ENCODE measurements around the gene ITGB3.
"Not testable (repeated sequence)": the region's sequence is repeated elsewhere in the genome, so short reads cannot be mapped to it uniquely, and the experiment has no call there.

Gene ITGB3

GRCh38 chr17:47265983-47266541 is 12.4 kb downstream of the ITGB3 start:
- no peaks in the 10 kb centered on the region for H3K36me3 ChIP-seq (ENCODE audit: control insufficient read depth in 4 of 4, insufficient read depth in 4 of 4, low read length in 3 of 4)
- H3K4me1 ChIP-seq (ENCODE audit: control extremely low read depth in 1 of 4, control insufficient read depth in 4 of 4, insufficient read depth in 4 of 4, low read length in 3 of 4) = no peaks in the 10 kb centered on the region
- H3K4me3 ChIP-seq (ENCODE audit: control insufficient read depth in 1 of 7, extremely low read depth in 1 of 7, insufficient read depth in 4 of 7, low read depth in 2 of 7, low read length in 6 of 7) = no peak overlapping the region
- ChIA-PET CTCF (no interaction called here), POLR2A (no interaction called here)
- H3K27me3 ChIP-seq (replicated peaks in 2 of 5; ENCODE audit: control insufficient read depth in 4 of 5, insufficient read depth in 5 of 5, low read length in 4 of 5) = no peaks in the 10 kb centered on the region
- no peak overlapping the region for H3K27ac ChIP-seq (ENCODE audit: insufficient read depth in 1 of 2, low read depth in 1 of 2, low read length in 2 of 2, poor library complexity in 1 of 2, severe bottlenecking in 2 of 2)
- DNase-seq = no peak
- peaks cover 0 to 4% (median 0%) of the 10 kb centered on the region in 5 experiments for H3K9me3 ChIP-seq (ENCODE audit: control extremely low read depth in 1 of 5, control insufficient read depth in 4 of 5, insufficient read depth in 2 of 5, low read depth in 1 of 5, low read length in 4 of 5)
- WGBS (ENCODE audit: insufficient coverage) = 100% methylated on average over 2 of the region's 2 CpGs

DNA sequence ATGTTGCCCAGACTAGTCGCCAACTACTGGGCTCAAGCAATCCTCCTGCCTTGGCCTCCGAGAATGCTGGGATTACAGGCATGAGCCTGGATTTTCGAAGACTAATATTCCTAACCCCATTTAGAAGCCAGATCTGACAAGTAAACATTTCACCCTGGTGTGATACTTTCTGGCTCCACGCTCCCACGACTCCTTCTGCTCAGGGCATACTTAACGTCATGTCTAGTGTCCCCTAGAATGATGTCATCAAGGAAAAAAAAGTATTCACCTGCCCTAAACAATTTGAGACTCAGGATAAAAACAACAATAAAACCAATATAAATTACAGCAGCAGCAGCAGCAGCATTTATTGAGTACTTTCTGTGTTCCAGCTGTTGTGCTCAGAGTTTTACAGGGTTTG is 13.2 kb downstream of the ITGB3 start:
- Histone ChIP-seq H3K27ac (ENCODE audit: insufficient read depth in 1 of 2, low read depth in 1 of 2, low read length in 2 of 2, poor library complexity in 1 of 2, severe bottlenecking in 2 of 2) (no peak overlapping the region), H3K27me3 (replicated peaks in 2 of 5; ENCODE audit: control insufficient read depth in 4 of 5, insufficient read depth in 5 of 5, low read length in 4 of 5) (no peaks in the 10 kb centered on the region), H3K4me1 (ENCODE audit: control extremely low read depth in 1 of 4, control insufficient read depth in 4 of 4, insufficient read depth in 4 of 4, low read length in 3 of 4) (no peaks in the 10 kb centered on the region), H3K36me3 (ENCODE audit: control insufficient read depth in 4 of 4, insufficient read depth in 4 of 4, low read length in 3 of 4) (no peaks in the 10 kb centered on the region), H3K9me3 (ENCODE audit: control extremely low read depth in 1 of 5, control insufficient read depth in 4 of 5, insufficient read depth in 2 of 5, low read depth in 1 of 5, low read length in 4 of 5) (peaks cover 0 to 4% (median 0%) of the 10 kb centered on the region in 5 experiments), H3K4me3 (ENCODE audit: control insufficient read depth in 1 of 7, extremely low read depth in 1 of 7, insufficient read depth in 4 of 7, low read depth in 2 of 7, low read length in 6 of 7) (no peak overlapping the region)
- WGBS (ENCODE audit: insufficient coverage) = 95% methylated on average over 6 of the region's 6 CpGs
- CTCF ChIA-PET = no interaction called here
- POLR2A ChIA-PET = no interaction called here
- no peak for DNase-seq

DNA sequence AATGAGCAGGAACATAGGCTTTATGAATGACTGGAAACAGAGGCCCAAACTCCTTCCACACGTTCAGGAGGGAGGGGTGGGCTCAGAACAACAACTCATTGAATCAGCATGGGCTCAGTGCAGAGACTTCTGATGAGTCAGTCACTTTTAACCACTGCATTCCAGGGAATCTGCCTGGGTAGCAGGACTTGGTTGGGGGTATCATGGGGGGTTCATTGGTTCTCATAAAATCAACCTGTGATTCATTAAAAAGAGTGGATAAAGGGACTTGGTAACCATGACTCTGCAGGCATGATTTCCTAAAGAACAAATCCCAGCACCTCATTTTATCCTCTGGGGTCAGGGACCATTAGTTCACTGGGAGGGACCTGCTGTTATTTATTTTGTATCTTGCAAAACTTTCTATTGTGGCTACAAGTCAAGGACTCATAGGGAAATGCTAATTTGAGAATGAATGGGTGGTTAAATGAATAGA is 13.8 kb downstream of the ITGB3 start:
- Histone ChIP-seq H3K27ac (ENCODE audit: insufficient read depth in 1 of 2, low read depth in 1 of 2, low read length in 2 of 2, poor library complexity in 1 of 2, severe bottlenecking in 2 of 2) (no peak overlapping the region), H3K9me3 (ENCODE audit: control extremely low read depth in 1 of 5, control insufficient read depth in 4 of 5, insufficient read depth in 2 of 5, low read depth in 1 of 5, low read length in 4 of 5) (peaks cover 0 to 4% (median 0%) of the 10 kb centered on the region in 5 experiments), H3K36me3 (ENCODE audit: control insufficient read depth in 4 of 4, insufficient read depth in 4 of 4, low read length in 3 of 4) (no peaks in the 10 kb centered on the region), H3K4me1 (ENCODE audit: control extremely low read depth in 1 of 4, control insufficient read depth in 4 of 4, insufficient read depth in 4 of 4, low read length in 3 of 4) (no peaks in the 10 kb centered on the region), H3K27me3 (replicated peaks in 2 of 5; ENCODE audit: control insufficient read depth in 4 of 5, insufficient read depth in 5 of 5, low read length in 4 of 5) (no peaks in the 10 kb centered on the region), H3K4me3 (ENCODE audit: control insufficient read depth in 1 of 7, extremely low read depth in 1 of 7, insufficient read depth in 4 of 7, low read depth in 2 of 7, low read length in 6 of 7) (no peak overlapping the region)
- no peak for DNase-seq
- WGBS (ENCODE audit: insufficient coverage) = 80% methylated on average over 1 of the region's 1 CpG
- ChIA-PET CTCF (no interaction called here), POLR2A (no interaction called here)

DNA sequence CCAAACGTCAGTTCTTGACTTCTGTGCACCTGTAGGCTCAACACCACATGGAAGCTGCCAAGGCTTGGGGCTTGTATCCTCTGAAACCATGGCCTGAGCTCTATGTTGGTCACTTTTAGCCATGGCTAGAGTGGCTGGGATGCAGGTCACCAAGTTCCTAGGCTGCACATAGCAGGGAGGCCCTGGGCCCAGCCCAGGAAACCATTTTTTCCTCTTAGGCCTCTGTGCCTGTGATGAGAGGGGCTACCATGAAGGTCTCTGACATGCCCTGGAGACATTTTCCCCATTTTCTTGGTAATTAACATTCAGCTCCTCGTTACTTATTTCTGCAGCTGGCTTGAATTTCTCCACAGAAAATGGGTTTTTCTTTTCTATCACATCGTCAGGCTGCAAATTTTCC is 15.3 kb downstream of the ITGB3 start:
- H3K4me3 ChIP-seq (ENCODE audit: control insufficient read depth in 1 of 7, extremely low read depth in 1 of 7, insufficient read depth in 4 of 7, low read depth in 2 of 7, low read length in 6 of 7); H3K27ac ChIP-seq (ENCODE audit: insufficient read depth in 1 of 2, low read depth in 1 of 2, low read length in 2 of 2, poor library complexity in 1 of 2, severe bottlenecking in 2 of 2); CTCF ChIA-PET; H3K9me3 ChIP-seq (ENCODE audit: control extremely low read depth in 1 of 5, control insufficient read depth in 4 of 5, insufficient read depth in 2 of 5, low read depth in 1 of 5, low read length in 4 of 5); H3K27me3 ChIP-seq (replicated peaks in 2 of 5; ENCODE audit: control insufficient read depth in 4 of 5, insufficient read depth in 5 of 5, low read length in 4 of 5); H3K4me1 ChIP-seq (ENCODE audit: control extremely low read depth in 1 of 4, control insufficient read depth in 4 of 4, insufficient read depth in 4 of 4, low read length in 3 of 4); DNase-seq; H3K36me3 ChIP-seq (ENCODE audit: control insufficient read depth in 4 of 4, insufficient read depth in 4 of 4, low read length in 3 of 4); POLR2A ChIA-PET: not testable (repeated sequence)
- WGBS (ENCODE audit: insufficient coverage) = 95% methylated on average over 3 of the region's 3 CpGs

DNA sequence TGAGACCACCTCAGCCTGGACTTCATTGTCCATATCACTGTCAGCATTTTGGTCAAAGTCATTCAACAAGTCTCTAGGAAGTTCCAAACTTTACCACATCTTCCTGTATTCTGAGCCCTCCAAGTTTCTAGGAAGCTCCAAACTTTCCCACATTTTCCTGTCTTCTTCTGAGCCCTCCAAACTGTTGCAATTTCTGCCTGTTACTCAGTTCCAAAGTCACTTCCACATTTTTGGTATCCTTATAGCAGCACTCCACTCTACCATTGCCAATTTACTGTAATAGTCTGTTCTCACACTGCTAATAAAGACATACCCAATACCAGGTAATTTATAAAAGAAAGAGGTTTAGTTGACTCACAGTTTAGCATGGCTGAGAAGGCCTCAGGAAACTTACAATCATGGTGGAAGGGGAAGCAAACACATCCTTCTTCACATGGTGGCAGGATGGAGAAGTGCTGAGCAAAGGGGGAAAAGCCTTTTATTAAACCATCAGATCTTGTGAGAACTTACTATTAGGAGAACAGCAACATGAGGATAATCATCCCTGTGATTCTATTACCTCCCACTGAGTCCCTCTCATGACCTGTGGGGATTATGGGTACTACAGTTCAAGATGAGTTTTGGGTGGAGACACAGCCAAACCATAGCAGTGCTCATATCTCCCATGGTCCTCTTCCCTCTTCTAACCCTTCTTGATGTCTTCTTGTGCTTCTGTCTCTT is 16.1 kb downstream of the ITGB3 start:
- POLR2A ChIA-PET; H3K27ac ChIP-seq (ENCODE audit: insufficient read depth in 1 of 2, low read depth in 1 of 2, low read length in 2 of 2, poor library complexity in 1 of 2, severe bottlenecking in 2 of 2); H3K27me3 ChIP-seq (replicated peaks in 2 of 5; ENCODE audit: control insufficient read depth in 4 of 5, insufficient read depth in 5 of 5, low read length in 4 of 5); H3K9me3 ChIP-seq (ENCODE audit: control extremely low read depth in 1 of 5, control insufficient read depth in 4 of 5, insufficient read depth in 2 of 5, low read depth in 1 of 5, low read length in 4 of 5); CTCF ChIA-PET; H3K36me3 ChIP-seq (ENCODE audit: control insufficient read depth in 4 of 4, insufficient read depth in 4 of 4, low read length in 3 of 4); H3K4me1 ChIP-seq (ENCODE audit: control extremely low read depth in 1 of 4, control insufficient read depth in 4 of 4, insufficient read depth in 4 of 4, low read length in 3 of 4); H3K4me3 ChIP-seq (ENCODE audit: control insufficient read depth in 1 of 7, extremely low read depth in 1 of 7, insufficient read depth in 4 of 7, low read depth in 2 of 7, low read length in 6 of 7); DNase-seq: not testable (repeated sequence)

DNA sequence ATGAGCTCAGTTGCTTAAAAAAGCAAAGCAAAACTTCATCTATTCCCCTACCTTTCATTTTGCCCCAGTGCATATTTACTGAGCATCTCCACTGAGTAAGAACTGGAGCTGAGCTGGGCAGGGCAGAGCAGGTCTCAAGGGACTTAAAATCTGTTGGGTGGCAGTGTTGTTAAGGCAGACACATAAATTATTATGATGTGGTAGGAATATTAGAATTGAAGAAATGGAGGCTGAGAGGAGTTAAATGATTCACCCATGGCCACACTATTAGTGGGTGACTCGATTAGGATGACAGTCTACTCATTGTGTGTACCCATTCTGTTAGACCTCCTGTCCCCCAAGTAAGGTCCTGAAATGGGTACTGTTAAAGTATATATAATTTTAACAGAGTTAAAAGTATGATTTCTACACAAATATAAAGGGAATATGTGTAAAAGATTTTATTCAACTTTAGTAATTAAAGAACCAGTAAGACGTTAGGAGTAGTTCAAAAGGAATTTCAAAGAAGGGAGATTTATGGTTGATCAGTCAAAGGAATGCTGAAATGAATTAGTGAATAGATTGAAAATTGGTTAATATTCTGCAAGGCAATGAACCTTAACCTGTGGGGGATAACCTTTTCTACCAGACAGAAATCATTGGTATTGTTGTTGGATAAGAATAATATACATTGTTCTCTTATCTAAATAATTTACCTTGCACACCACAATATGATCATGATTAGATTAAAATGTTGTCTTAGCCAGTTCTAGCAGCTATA is 17.5 kb downstream of the ITGB3 start:
- POLR2A ChIA-PET = interaction anchor here (0.6 kb wide), 1 partner anchor 8 kb away, joined by 3 read pairs; no protein-coding TSS in a partner anchor
- Histone ChIP-seq H3K27me3 (replicated peaks in 2 of 5; ENCODE audit: control insufficient read depth in 4 of 5, insufficient read depth in 5 of 5, low read length in 4 of 5) (peaks cover 0 to 2% (median 0%) of the 10 kb centered on the region in 5 experiments), H3K4me3 (ENCODE audit: control insufficient read depth in 1 of 7, extremely low read depth in 1 of 7, insufficient read depth in 4 of 7, low read depth in 2 of 7, low read length in 6 of 7) (no peak overlapping the region), H3K27ac (ENCODE audit: insufficient read depth in 1 of 2, low read depth in 1 of 2, low read length in 2 of 2, poor library complexity in 1 of 2, severe bottlenecking in 2 of 2) (no peak overlapping the region), H3K4me1 (ENCODE audit: control extremely low read depth in 1 of 4, control insufficient read depth in 4 of 4, insufficient read depth in 4 of 4, low read length in 3 of 4) (no peaks in the 10 kb centered on the region), H3K9me3 (ENCODE audit: control extremely low read depth in 1 of 5, control insufficient read depth in 4 of 5, insufficient read depth in 2 of 5, low read depth in 1 of 5, low read length in 4 of 5) (peaks cover 0 to 4% (median 0%) of the 10 kb centered on the region in 5 experiments), H3K36me3 (ENCODE audit: control insufficient read depth in 4 of 4, insufficient read depth in 4 of 4, low read length in 3 of 4) (no peaks in the 10 kb centered on the region)
- WGBS (ENCODE audit: insufficient coverage) = no CpG with 5 or more reads among the region's 2 CpGs
- DNase-seq = no peak
- CTCF ChIA-PET = no interaction called here

DNA sequence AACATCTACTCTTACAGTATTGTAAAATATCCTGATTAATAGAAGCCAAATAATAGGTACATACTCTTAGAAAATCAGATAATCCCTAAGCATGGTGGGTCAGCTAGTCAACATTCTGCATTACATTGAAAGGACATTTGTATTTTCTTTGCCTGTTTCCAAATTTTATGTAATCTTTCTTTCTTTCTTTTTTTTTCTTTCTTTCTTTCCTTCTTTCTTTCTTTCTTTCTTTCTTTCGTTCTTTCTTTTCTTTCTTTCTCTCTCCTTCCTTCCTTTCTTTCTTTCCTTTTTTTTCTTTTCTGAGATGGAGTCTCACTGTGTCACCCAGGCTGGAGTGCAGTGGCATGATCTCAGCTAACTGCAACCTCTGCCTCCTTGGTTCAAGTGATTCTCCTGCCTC is 18.9 kb downstream of the ITGB3 start:
- Histone ChIP-seq H3K4me3 (ENCODE audit: control insufficient read depth in 1 of 7, extremely low read depth in 1 of 7, insufficient read depth in 4 of 7, low read depth in 2 of 7, low read length in 6 of 7) (no peak overlapping the region), H3K4me1 (ENCODE audit: control extremely low read depth in 1 of 4, control insufficient read depth in 4 of 4, insufficient read depth in 4 of 4, low read length in 3 of 4) (no peaks in the 10 kb centered on the region), H3K27ac (ENCODE audit: insufficient read depth in 1 of 2, low read depth in 1 of 2, low read length in 2 of 2, poor library complexity in 1 of 2, severe bottlenecking in 2 of 2) (no peak overlapping the region), H3K36me3 (ENCODE audit: control insufficient read depth in 4 of 4, insufficient read depth in 4 of 4, low read length in 3 of 4) (no peaks in the 10 kb centered on the region), H3K9me3 (ENCODE audit: control extremely low read depth in 1 of 5, control insufficient read depth in 4 of 5, insufficient read depth in 2 of 5, low read depth in 1 of 5, low read length in 4 of 5) (peaks cover 0 to 4% (median 0%) of the 10 kb centered on the region in 5 experiments), H3K27me3 (replicated peaks in 2 of 5; ENCODE audit: control insufficient read depth in 4 of 5, insufficient read depth in 5 of 5, low read length in 4 of 5) (peaks cover 0 to 2% (median 0%) of the 10 kb centered on the region in 5 experiments)
- no peak for DNase-seq
- ChIA-PET CTCF (interaction anchor here (1.2 to 1.5 kb wide), 2 partner anchors 17 to 24 kb away, joined by 3 to 5 read pairs; no protein-coding TSS in a partner anchor), POLR2A (no interaction called here)
- no CpG with 5 or more reads among the region's 1 CpG for WGBS (ENCODE audit: insufficient coverage)

Measured in common myeloid progenitor, CD34-positive (primary cell).